GM10266 (cell line): ENCODE data around the gene BANP.
"Not testable (repeated sequence)": the region's sequence is repeated elsewhere in the genome, so short reads cannot be mapped to it uniquely, and the experiment has no call there.

ENCODE experiments used
- DNase-seq: peaks from one replicate; pipeline ENCODE4 v3.0.0; 2012; ENCODE audit errors: extremely low spot score
- TF ChIP-seq, protein P1 (sequence below): IDR thresholded peaks from 2 replicates; pipeline ENCODE4 v1.5.1; 2012; ENCODE audit warnings: mild to moderate bottlenecking, low read depth; ENCODE audit not compliant: control insufficient read depth, insufficient read depth; ENCODE audit errors: missing control alignments

Gene BANP

DNA sequence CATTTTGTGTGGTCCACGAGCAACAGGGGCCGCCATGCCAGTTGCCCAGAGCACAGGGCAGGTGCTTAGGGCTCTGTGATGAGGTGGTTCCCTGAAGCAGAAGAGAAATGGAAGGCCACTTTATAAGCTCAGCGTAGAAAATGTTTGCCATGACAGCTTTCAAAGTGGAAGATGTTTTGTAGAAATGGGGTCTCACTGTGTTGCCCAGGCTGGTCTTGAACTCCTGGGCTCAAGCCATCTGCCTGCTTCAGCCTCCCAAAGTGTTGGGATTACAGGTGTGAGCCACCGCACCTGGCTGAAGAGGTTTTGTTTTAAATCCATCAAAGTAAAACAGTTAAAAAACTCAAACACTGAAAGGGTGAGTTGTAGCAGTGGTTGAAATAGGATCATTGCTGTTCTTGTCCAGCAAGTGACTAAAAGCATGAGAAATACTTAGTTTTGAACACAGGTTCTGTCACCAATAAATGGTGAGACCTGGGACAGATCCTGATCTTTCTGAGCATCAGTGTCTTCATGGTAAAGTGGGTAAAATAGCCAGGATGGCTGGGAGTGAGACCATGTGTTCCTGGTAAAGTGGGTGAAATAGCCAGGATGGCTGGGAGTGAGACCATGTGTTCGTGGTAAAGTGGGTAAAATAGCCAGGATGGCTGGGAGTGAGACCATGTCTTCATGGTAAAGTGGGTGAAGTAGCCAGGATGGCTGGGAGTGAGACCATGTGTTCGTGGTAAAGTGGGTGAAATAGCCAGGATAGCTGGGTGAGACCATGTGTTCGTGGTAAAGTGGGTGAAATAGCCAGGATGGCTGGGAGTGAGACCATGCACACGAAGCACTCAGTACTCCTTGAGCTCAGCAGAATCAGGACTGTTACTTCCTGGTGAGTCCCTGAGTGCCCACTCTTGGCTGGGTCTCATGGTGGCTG is 46.0 kb downstream of the BANP start:
- no peak for DNase-seq
- TF ChIP-seq, protein P1, sequence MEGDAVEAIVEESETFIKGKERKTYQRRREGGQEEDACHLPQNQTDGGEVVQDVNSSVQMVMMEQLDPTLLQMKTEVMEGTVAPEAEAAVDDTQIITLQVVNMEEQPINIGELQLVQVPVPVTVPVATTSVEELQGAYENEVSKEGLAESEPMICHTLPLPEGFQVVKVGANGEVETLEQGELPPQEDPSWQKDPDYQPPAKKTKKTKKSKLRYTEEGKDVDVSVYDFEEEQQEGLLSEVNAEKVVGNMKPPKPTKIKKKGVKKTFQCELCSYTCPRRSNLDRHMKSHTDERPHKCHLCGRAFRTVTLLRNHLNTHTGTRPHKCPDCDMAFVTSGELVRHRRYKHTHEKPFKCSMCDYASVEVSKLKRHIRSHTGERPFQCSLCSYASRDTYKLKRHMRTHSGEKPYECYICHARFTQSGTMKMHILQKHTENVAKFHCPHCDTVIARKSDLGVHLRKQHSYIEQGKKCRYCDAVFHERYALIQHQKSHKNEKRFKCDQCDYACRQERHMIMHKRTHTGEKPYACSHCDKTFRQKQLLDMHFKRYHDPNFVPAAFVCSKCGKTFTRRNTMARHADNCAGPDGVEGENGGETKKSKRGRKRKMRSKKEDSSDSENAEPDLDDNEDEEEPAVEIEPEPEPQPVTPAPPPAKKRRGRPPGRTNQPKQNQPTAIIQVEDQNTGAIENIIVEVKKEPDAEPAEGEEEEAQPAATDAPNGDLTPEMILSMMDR: no peak

DNA sequence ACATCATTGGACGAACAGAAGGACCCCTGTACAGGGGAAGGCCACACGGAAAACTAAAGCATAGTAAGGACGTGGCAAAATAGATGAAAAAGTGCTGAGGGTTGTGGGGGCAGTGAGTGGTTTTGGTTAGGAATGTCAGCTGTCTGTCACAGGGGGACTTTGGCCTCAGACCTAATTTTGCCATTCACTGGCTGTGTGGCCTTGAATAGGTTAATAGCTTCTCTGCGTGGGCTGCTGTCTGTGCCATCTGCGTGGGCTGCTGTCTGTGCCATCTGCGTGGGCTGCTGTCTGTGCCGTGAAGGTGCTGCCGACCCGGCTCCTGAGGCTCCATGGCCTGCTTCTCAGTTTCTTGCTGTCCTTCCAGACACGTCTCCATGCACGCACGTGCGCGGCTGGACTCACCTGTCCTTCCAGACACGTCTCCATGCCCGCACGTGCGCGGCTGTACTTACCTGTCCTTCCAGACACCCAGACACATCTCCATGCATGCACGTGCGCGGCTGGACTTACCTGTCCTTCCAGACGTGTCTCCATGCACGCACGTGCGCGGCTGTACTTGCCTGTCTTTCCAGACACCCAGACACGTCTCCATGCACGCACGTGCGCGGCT is 47.1 kb downstream of the BANP start:
- DNase-seq: not testable (repeated sequence)

DNA sequence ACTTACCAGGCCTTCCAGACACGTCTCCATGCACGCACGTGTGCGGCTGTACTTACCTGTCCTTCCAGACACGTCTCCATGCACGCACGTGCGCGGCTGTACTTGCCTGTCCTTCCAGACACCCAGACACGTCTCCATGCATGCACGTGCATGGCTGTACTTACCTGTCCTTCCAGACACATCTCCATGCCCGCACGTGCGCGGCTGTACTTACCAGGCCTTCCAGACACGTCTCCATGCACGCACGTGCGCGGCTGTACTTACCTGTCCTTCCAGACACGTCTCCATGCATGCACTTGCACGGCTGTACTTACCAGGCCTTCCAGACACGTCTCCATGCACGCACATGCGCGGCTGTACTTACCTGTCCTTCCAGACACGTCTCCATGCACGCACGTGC is 47.8 kb downstream of the BANP start:
- not testable (repeated sequence) for DNase-seq

DNA sequence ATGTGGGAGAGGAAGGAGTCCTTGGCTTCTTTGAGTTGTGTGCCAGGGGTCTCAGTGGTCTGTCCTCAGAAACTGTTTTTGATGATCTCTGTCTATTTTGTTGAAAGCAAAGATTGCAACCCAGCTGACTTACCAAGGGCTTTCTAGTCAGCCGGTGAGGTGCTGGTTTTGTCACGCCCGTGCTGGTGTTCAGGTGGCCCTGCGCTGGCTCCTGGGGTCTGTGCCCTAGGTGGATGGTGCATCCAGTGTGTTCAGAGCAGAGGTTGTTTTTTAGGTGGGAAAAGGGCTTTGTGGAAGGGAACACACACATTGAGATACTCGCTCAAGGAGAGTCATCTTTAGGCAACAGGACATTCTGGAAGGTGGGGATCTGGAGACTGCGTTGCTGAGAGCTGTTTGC is 51.0 kb downstream of the BANP start:
- no peak for DNase-seq
- TF ChIP-seq, protein P1: no peak

DNA sequence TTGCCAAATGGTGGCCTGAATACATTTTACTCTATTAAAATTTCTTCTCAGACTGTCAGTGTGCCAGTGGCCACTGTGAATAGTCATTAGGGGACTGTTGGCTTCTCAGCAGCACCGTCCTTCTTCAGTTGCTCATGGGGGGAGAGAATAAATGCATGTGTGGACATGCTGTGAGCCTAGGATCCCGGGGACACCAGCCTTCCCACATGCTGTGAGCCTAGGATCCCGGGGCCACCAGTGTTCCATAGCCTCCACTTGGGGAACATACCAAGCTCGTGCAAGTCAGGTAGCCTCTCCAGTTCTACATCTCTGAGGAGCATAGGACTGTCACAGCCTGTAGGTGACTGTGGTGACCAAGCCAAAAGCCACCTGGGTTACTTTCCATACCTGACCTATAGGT is 51.5 kb downstream of the BANP start:
- TF ChIP-seq, protein P1: no peak
- no peak for DNase-seq

DNA sequence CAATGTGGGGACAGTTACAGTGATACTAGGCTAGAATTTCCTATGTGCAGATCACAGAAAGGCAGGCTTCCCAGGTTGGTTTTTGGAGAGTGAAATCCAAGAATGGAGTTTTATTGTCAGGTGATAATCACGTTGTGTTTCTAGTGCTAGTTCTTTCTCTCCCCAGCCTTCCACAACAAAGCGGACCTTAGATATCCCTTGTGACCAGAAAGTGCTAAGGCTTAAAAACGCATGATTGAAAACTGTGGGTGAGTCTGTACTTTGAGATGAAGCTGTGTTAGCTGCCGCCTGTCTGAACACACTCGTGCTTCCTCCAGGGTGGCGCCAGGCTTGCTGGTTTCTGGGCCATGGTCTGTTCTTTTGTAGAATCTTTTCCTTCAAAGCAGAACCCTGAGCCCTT is 52.1 kb downstream of the BANP start:
- DNase-seq: no peak
- TF ChIP-seq, protein P1: no peak

DNA sequence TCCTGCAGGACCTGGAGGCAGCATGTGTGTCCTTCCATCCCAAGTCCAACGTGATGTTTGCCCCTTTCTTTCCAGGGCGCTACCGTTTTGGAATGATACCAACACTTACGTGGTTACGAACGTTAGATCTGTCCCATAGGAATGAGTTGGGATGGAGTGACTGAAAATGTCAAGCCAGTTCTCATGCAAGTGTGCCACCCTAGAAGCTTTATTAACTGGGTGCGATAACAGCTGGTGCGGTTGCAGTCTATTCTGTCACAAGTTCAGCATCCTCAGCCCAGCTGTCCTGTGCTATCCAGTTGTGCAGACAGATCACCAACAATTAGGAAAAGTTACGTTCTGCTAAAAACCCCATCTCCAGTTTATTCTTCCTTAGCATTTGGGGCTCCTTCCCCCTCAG is 52.5 kb downstream of the BANP start:
- DNase-seq: no peak
- TF ChIP-seq, protein P1: no peak

DNA sequence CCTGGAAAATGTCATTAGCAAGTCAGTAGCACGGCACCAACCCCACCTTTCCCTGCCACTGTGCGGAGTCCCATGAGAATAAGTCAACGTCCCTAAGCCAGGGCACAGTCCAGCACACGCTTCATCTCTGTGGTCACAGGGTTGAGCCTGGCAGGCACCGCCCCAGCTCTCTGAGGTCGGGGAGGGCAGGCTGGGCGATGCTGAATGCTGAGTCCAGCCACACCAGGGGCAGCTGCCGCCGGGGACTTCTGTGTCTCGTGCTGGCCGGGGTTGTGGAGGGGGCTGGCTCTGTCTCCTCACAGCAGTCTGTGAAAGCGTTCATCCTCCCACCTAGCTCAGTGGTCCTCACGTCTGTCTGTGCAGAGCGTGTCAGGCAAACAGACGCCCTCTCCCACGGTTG is 53.2 kb downstream of the BANP start:
- no peak for DNase-seq

More for the DNA sequence above, 53.2 kb downstream of the BANP start:
- TF ChIP-seq, protein P1: no peak
